Measurements from ENCODE around the gene ARAP3. TPM values are rescaled to one million over a fixed set of nuclear protein-coding genes. Genes with fewer than 3 reads are reported as not detected.

ARAP3 gene
- total RNA-seq, 1 donor from 2014 or later, result 6.2 TPM

DNA sequence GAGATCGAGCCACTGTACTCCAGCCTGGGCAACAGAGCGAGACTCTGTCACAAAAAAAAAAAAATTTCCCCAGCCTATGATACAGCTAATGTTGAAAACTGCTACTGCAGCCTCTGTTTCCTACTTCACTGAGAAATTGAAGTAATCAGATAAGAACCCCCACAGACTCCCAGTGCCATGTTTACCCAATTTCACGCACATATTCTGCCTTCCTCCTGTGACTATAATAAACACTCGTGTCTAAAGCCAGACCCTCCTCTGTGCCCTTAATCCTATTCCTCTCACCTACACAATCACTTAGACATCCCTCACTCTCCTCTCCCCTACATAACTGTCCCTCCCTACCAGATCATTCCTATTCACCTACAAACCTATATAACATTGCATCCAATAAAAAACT is 6.4 kb downstream of the ARAP3 start:
- DNase-seq (ENCODE audit: low spot score, unreplicated experiment), result no peak
- H3K36me3 Mint-ChIP-seq (ENCODE audit: insufficient read depth), result peaks cover 2% of the 10 kb centered on the region
- no peak overlapping the region for H3K4me3 Mint-ChIP-seq (ENCODE audit: low read depth)
- H3K27me3 Mint-ChIP-seq, result no peaks in the 10 kb centered on the region
- TF ChIP-seq, protein P1, sequence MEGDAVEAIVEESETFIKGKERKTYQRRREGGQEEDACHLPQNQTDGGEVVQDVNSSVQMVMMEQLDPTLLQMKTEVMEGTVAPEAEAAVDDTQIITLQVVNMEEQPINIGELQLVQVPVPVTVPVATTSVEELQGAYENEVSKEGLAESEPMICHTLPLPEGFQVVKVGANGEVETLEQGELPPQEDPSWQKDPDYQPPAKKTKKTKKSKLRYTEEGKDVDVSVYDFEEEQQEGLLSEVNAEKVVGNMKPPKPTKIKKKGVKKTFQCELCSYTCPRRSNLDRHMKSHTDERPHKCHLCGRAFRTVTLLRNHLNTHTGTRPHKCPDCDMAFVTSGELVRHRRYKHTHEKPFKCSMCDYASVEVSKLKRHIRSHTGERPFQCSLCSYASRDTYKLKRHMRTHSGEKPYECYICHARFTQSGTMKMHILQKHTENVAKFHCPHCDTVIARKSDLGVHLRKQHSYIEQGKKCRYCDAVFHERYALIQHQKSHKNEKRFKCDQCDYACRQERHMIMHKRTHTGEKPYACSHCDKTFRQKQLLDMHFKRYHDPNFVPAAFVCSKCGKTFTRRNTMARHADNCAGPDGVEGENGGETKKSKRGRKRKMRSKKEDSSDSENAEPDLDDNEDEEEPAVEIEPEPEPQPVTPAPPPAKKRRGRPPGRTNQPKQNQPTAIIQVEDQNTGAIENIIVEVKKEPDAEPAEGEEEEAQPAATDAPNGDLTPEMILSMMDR (IDR thresholded peaks at IDR 0.05; ENCODE audit: unreplicated experiment), result no peak
- H3K9me3 Mint-ChIP-seq (ENCODE audit: low read depth), result no peaks in the 10 kb centered on the region
- no peak overlapping the region for H3K27ac Mint-ChIP-seq
- H3K4me1 Mint-ChIP-seq (ENCODE audit: low read depth), result no peaks in the 10 kb centered on the region

DNA sequence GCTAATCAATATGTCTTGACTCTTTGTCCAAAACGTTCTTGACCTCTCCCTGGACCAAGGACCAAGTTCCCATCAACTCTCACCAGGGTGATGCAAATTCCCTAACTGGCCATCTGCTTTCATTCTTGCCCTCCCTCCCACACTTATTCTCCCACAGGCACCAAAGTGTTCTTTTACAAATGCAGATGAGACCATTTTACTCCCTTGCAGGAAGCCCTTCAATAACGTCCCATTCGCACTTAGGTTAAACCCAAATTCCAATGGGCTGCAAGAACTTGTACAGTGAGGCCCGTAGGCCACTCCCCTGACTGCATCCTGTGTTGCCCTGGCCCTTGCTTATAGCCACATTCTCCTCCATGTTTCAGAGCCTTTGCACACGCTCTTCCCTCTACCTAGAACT is 7.3 kb downstream of the ARAP3 start:
- DNase-seq (ENCODE audit: low spot score, unreplicated experiment), result no peak
- TF ChIP-seq, protein P1 (IDR thresholded peaks at IDR 0.05; ENCODE audit: unreplicated experiment), result no peak
- Mint-ChIP-seq H3K36me3 (ENCODE audit: insufficient read depth) (peaks cover 2% of the 10 kb centered on the region), H3K27ac (no peak overlapping the region), H3K27me3 (no peaks in the 10 kb centered on the region), H3K4me1 (ENCODE audit: low read depth) (no peaks in the 10 kb centered on the region), H3K9me3 (ENCODE audit: low read depth) (no peaks in the 10 kb centered on the region), H3K4me3 (ENCODE audit: low read depth) (no peak overlapping the region)

DNA sequence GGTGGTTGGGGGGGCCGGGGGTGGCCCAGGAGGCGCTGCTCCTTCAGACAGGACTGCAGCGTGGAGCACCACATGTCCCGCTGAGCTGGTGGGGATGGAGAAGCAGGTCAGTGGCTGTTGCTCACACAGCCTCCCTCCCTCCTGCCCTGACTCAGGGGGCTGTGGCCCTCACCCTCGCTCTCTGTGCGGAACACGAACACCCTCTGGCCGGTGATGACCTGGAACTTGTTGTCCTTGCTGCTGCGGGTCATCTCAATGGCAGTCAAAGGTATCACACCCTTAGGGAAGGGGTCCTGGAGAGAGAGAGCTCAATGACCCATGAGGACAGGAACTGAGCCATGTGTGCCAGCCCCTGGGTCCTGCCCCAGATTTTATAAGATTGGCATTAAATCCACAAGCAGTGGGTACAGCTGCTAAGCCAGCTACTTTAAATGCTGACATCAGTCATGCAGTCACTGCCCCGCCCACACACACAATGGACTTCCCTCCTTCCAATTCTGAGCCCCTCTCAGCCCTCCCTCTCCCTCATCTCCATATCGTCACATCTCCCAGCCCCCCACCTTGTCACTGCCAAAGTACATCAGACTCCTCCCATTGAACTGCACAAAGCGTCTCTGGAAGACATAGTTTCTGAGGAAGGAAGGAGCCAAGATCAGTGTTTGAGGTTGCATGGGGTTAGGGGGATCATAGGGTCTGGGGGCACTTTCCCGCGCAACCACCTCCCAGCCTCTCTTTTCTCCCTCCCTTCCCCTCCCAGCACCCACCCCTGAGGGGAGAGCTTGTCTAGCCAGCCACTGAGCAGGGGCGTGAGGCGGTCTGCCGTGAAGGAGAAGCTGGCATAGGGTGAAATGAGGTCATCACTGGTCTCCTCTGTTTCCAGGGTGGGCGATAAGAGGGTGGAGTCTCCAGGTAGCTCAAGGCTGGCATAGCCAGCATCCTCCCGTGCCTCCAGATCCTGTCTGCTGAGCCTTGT is 8.9 kb downstream of the ARAP3 start:
- Mint-ChIP-seq H3K36me3 (ENCODE audit: insufficient read depth) (peaks cover under 1% of the 10 kb centered on the region), H3K4me3 (ENCODE audit: low read depth) (no peak overlapping the region), H3K4me1 (ENCODE audit: low read depth) (no peaks in the 10 kb centered on the region), H3K27me3 (no peaks in the 10 kb centered on the region), H3K9me3 (ENCODE audit: low read depth) (no peaks in the 10 kb centered on the region), H3K27ac (no peak overlapping the region)
- DNase-seq (ENCODE audit: low spot score, unreplicated experiment), result no peak
- TF ChIP-seq, protein P1 (IDR thresholded peaks at IDR 0.05; ENCODE audit: unreplicated experiment), result no peak

DNA sequence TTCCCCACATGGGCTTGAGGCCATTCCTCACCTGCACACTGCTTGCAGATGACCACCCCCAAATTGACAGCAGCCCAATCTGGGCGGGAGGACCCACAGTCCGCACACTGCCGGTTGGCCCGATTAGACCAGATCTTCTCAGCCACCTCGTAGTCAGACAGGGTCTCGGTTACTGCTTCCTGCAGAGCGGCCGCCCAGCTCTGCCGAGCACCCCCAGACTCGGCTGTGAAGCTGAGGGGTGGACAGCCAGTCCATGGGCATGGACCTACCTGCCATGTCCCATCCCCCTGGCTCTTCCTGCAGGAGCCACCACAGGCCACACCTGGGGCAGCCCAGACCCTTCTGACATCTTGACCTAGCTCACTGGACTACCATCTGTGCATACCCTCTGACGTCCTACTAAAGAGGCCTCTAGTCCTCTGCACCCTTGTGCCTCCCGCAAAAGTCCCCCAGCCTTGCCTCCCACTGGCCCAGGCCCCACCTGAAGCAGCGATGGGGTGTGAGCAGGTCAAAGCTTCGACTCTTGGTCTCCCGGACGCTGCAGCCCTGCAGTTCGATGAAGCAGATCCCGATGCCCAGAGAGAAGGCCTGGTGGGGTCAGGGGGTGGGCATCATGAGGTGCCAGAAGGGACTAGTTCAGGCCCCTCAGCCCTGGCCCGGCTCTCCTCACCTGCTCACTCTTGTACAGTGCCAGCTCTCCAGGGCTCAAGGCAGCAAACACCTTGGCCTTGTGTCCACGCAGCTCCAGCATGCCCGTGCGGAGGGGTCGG is 9.8 kb downstream of the ARAP3 start:
- Mint-ChIP-seq H3K27ac (no peak overlapping the region), H3K36me3 (ENCODE audit: insufficient read depth) (no peaks in the 10 kb centered on the region), H3K27me3 (no peaks in the 10 kb centered on the region), H3K4me1 (ENCODE audit: low read depth) (no peaks in the 10 kb centered on the region), H3K4me3 (ENCODE audit: low read depth) (no peak overlapping the region), H3K9me3 (ENCODE audit: low read depth) (no peaks in the 10 kb centered on the region)
- TF ChIP-seq, protein P1 (IDR thresholded peaks at IDR 0.05; ENCODE audit: unreplicated experiment), result no peak
- no peak for DNase-seq (ENCODE audit: low spot score, unreplicated experiment)

DNA sequence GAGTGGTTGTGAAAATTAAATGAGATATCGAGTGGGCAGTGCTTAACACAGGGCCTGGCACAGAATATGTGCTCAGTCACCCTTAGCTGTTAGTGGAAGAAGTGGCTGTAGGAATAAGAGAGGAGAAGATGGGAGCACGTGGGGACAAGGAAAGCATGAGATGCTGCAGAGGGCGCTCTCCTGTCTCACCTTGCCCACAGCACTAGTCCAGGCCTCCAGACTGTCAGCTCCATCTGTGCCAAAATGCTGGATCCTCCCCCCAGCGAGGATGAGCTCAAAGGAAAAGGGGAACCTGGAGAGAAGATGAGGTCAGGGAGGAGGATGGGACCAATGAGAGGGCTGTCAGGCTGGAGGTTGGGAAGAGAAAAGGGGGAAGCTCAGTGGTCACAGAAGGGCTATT is 12.5 kb downstream of the ARAP3 start:
- H3K36me3 Mint-ChIP-seq (ENCODE audit: insufficient read depth), result no peaks in the 10 kb centered on the region
- no peaks in the 10 kb centered on the region for H3K27me3 Mint-ChIP-seq
- H3K4me3 Mint-ChIP-seq (ENCODE audit: low read depth), result no peak overlapping the region
- H3K4me1 Mint-ChIP-seq (ENCODE audit: low read depth), result peaks cover 2% of the 10 kb centered on the region
- no peak for DNase-seq (ENCODE audit: low spot score, unreplicated experiment)
- H3K9me3 Mint-ChIP-seq (ENCODE audit: low read depth), result no peaks in the 10 kb centered on the region
- TF ChIP-seq, protein P1 (IDR thresholded peaks at IDR 0.05; ENCODE audit: unreplicated experiment), result no peak
- no peak overlapping the region for H3K27ac Mint-ChIP-seq

Data from progenitor cell of endocrine pancreas (in vitro differentiated cells).